H9 (cell line): ENCODE measurements around the gene TSPAN4. TPM values are rescaled to one million over a fixed set of nuclear protein-coding genes. Genes with fewer than 3 reads are reported as not detected.

Experiments
- DNase-seq: peaks from one replicate; pipeline ENCODE4 v3.0.0-alpha.2; 2017
- H2AFZ ChIP-seq: one replicate; pipeline ENCODE4 v1.6.1; 2013; ENCODE audit warnings: mild to moderate bottlenecking, low read length, control low read depth, moderate library complexity
- H2AK5ac ChIP-seq: 2 replicates; pipeline ENCODE4 v1.6.1; 2013; ENCODE audit warnings: low read length, control low read depth, mixed read lengths; ENCODE audit not compliant: insufficient read length
- H2BK120ac ChIP-seq: one replicate; pipeline ENCODE4 v1.6.1; 2013; ENCODE audit warnings: low read depth, mild to moderate bottlenecking, low read length, control low read depth, inconsistent platforms; ENCODE audit not compliant: poor library complexity, severe bottlenecking
- H2BK12ac ChIP-seq: 2 replicates; pipeline ENCODE4 v1.6.1; 2013; ENCODE audit warnings: low read length, control low read depth, mixed read lengths, low read depth; ENCODE audit not compliant: insufficient read length
- H2BK15ac ChIP-seq: 2 replicates; pipeline ENCODE4 v1.6.1; 2013; ENCODE audit warnings: low read depth, low read length, control low read depth
- H2BK20ac ChIP-seq: one replicate; pipeline ENCODE4 v1.6.1; 2013; ENCODE audit warnings: low read depth, mild to moderate bottlenecking, low read length, control low read depth, inconsistent platforms; ENCODE audit not compliant: poor library complexity, severe bottlenecking
- H2BK5ac ChIP-seq: 2 replicates; pipeline ENCODE4 v1.6.1; 2013; ENCODE audit warnings: low read length, control low read depth, mixed read lengths; ENCODE audit not compliant: insufficient read length
- H3K14ac ChIP-seq: 2 replicates; pipeline ENCODE4 v1.6.1; 2013; ENCODE audit warnings: low read length, control low read depth; ENCODE audit not compliant: insufficient read depth
- H3K18ac ChIP-seq: 2 replicates; pipeline ENCODE4 v1.6.1; 2013; ENCODE audit warnings: low read depth, mild to moderate bottlenecking, mixed read lengths, low read length, control low read depth; ENCODE audit not compliant: insufficient read length
- H3K23ac ChIP-seq: 2 replicates; pipeline ENCODE4 v1.6.1; 2013; ENCODE audit warnings: low read length, control low read depth, mixed read lengths, low read depth; ENCODE audit not compliant: insufficient read length
- H3K23me2 ChIP-seq: 2 replicates; pipeline ENCODE4 v1.6.1; 2013; ENCODE audit warnings: low read depth, mild to moderate bottlenecking, mixed read lengths, low read length, control low read depth; ENCODE audit not compliant: insufficient read length, poor library complexity, severe bottlenecking
- H3K27ac ChIP-seq: 2 replicates; pipeline ENCODE4 v1.5.1; 2013; ENCODE audit warnings: low read length, control low read depth, mixed read lengths, low read depth; ENCODE audit not compliant: insufficient read length
- H3K27me3 ChIP-seq: 2 replicates; pipeline ENCODE4 v1.6.1; 2013; ENCODE audit warnings: low read length, control low read depth, inconsistent platforms; ENCODE audit not compliant: insufficient read depth
- H3K4ac ChIP-seq: 2 replicates; pipeline ENCODE4 v1.6.1; 2013; ENCODE audit warnings: low read depth, mild to moderate bottlenecking, control low read depth, inconsistent platforms, low read length, moderate library complexity
- H3K4me1 ChIP-seq: 2 replicates; pipeline ENCODE4 v1.6.1; 2013; ENCODE audit warnings: low read length, control low read depth, inconsistent platforms; ENCODE audit not compliant: insufficient read depth
- H3K4me2 ChIP-seq: 2 replicates; pipeline ENCODE4 v1.6.1; 2013; ENCODE audit warnings: low read length, control low read depth, mixed read lengths; ENCODE audit not compliant: insufficient read length, insufficient read depth
- H3K56ac ChIP-seq: 2 replicates; pipeline ENCODE4 v1.6.1; 2013; ENCODE audit warnings: low read depth, mild to moderate bottlenecking, mixed read lengths, low read length, control low read depth; ENCODE audit not compliant: insufficient read length
- H3K79me1 ChIP-seq: 2 replicates; pipeline ENCODE4 v1.6.1; 2013; ENCODE audit warnings: low read depth, mild to moderate bottlenecking, moderate library complexity, low read length, control low read depth, inconsistent platforms; ENCODE audit not compliant: insufficient read depth, poor library complexity, severe bottlenecking
- H3K79me2 ChIP-seq: 2 replicates; pipeline ENCODE4 v1.6.1; 2013; ENCODE audit warnings: low read length, control low read depth, inconsistent platforms; ENCODE audit not compliant: insufficient read depth
- H3K9ac ChIP-seq: 2 replicates; pipeline ENCODE4 v1.6.1; 2013; ENCODE audit warnings: low read length, control low read depth, mixed read lengths; ENCODE audit not compliant: insufficient read length; ENCODE audit errors: extremely low read depth
- H3K9me3 ChIP-seq: one replicate; pipeline ENCODE4 v1.6.1; 2013; ENCODE audit warnings: low read depth, low read length, inconsistent platforms; ENCODE audit not compliant: control insufficient read depth
- H3T11ph ChIP-seq: one replicate; pipeline ENCODE4 v1.6.1; 2013; ENCODE audit warnings: mild to moderate bottlenecking, low read length, control low read depth, inconsistent platforms
- H4K20me1 ChIP-seq: one replicate; pipeline ENCODE4 v1.6.1; 2013; ENCODE audit not compliant: control insufficient read depth, insufficient read length, insufficient read depth
- H4K5ac ChIP-seq: 2 replicates; pipeline ENCODE4 v1.6.1; 2013; ENCODE audit warnings: low read depth, mild to moderate bottlenecking, mixed read lengths, low read length, control low read depth; ENCODE audit not compliant: insufficient read length
- H4K8ac ChIP-seq: replicated peaks from 2 replicates; pipeline ENCODE4 v1.6.1; 2013; ENCODE audit warnings: low read length, control low read depth, mixed read lengths, low read depth; ENCODE audit not compliant: insufficient read length
- H4K91ac ChIP-seq: 2 replicates; pipeline ENCODE4 v1.6.1; 2013; ENCODE audit warnings: low read depth, mild to moderate bottlenecking, moderate library complexity, mixed read lengths, low read length, control low read depth; ENCODE audit not compliant: insufficient read length
- H3K27ac Mint-ChIP-seq, 3 experiments: 2 replicates in 2 of 3; 3 replicates in 1 of 3; pipeline ENCODE4 v1.8.0; 2020 to 2021; ENCODE audit warnings: mixed read lengths in 3 of 3, mild to moderate bottlenecking in 1 of 3, moderate library complexity in 1 of 3
- H3K27me3 Mint-ChIP-seq: 2 replicates; pipeline ENCODE4 v1.8.0; 2021; ENCODE audit warnings: low read depth, mild to moderate bottlenecking, moderate library complexity, mixed read lengths
- H3K36me3 Mint-ChIP-seq, 3 experiments: 2 replicates in 2 of 3; 3 replicates in 1 of 3; pipeline ENCODE4 v1.8.0; 2020 to 2021; ENCODE audit warnings: low read depth in 3 of 3, mixed read lengths in 3 of 3; ENCODE audit not compliant: insufficient read depth in 1 of 3
- H3K4me1 Mint-ChIP-seq, 2 experiments: 2 replicates each; pipeline ENCODE4 v1.8.0; 2020; ENCODE audit warnings: mixed read lengths in 2 of 2
- H3K4me3 Mint-ChIP-seq, 2 experiments: 2 replicates in 1 of 2; 3 replicates in 1 of 2; pipeline ENCODE4 v1.8.0; 2020 to 2021; ENCODE audit warnings: mild to moderate bottlenecking in 2 of 2, mixed read lengths in 2 of 2, moderate library complexity in 1 of 2
- H3K9me3 Mint-ChIP-seq, 2 experiments: 2 replicates in 1 of 2; 3 replicates in 1 of 2; pipeline ENCODE4 v1.8.0; 2020; ENCODE audit warnings: mild to moderate bottlenecking in 2 of 2, mixed read lengths in 2 of 2, moderate library complexity in 1 of 2
- CTCF ChIP-seq: fragments of 200-600 bp; sonication (generic); conservative IDR thresholded peaks from 3 replicates; pipeline ENCODE4 v1.8.0; 2021; ENCODE audit warnings: antibody characterized with exemption, mild to moderate bottlenecking
- WGBS: extraction: QIAGEN DNeasy Blood & Tissue Kit; methylation state at CpG from one replicate; pipeline ENCODE4 v1.1.7; 2013; ENCODE audit warnings: missing lambda C conversion rate, low lambda C conversion rate, mixed read lengths; ENCODE audit not compliant: insufficient read length; ENCODE audit errors: extremely low coverage; 5-methylcytosine and 5-hydroxymethylcytosine counted together
- total RNA-seq: library from RNA; stranded (reverse); gene quantifications from 2 replicates; pipeline ENCODE4 v1.2.1, GENCODE V29; 2021

The TSPAN4 gene
- total RNA-seq, 1 experiment from 2014 or later: 64.6 TPM

- no peaks in the 10 kb centered on the region for H3K9me3 ChIP-seq
- no peak overlapping the region for H2BK20ac ChIP-seq
- H3K36me3 Mint-ChIP-seq: peaks cover 21 to 47% (median 35%) of the 10 kb centered on the region in 3 experiments; a peak in 6 of 7 replicates
- H3K79me2 ChIP-seq: no peaks in the 10 kb centered on the region
- no peak overlapping the region for H3K4ac ChIP-seq
- TF ChIP-seq CTCF: peak; percentile 41; the same call in 2 of the 3 replicates
- no peaks in the 10 kb centered on the region for H3K27me3 ChIP-seq
- H3K14ac ChIP-seq: no peak overlapping the region
- no peaks in the 10 kb centered on the region for H4K20me1 ChIP-seq
- no peak overlapping the region for H3K4me2 ChIP-seq
- H4K91ac ChIP-seq: no peak overlapping the region
- H3K4me1 ChIP-seq: no peaks in the 10 kb centered on the region
- no peak overlapping the region for H3K56ac ChIP-seq
- H4K5ac ChIP-seq: no peak overlapping the region
- peak; percentile 58 for DNase-seq
- H3K27me3 Mint-ChIP-seq: no peaks in the 10 kb centered on the region
- H3K27ac Mint-ChIP-seq: peak overlapping the region in 1 of 3 experiments; percentile 35; a peak in 1 of 7 replicates
- no peak overlapping the region for H2BK15ac ChIP-seq
- WGBS: no CpG with 5 or more reads among the region's 10 CpGs
- H3K9ac ChIP-seq: no peak overlapping the region
- H2BK12ac ChIP-seq: no peak overlapping the region
- no peaks in the 10 kb centered on the region for H3K23me2 ChIP-seq
- no peak overlapping the region for H2BK5ac ChIP-seq
- no peak overlapping the region for H3K23ac ChIP-seq
- no peak overlapping the region for H3T11ph ChIP-seq
- no peak overlapping the region for H2BK120ac ChIP-seq
- H3K4me1 Mint-ChIP-seq: peaks cover 0 to 3% of the 10 kb centered on the region in 2 experiments; a peak in 1 of 4 replicates
- H3K27ac ChIP-seq: no peak overlapping the region
- H3K4me3 Mint-ChIP-seq: no peak overlapping the region
- no peaks in the 10 kb centered on the region for H3K9me3 Mint-ChIP-seq
- no peak overlapping the region for H4K8ac ChIP-seq
- H2AFZ ChIP-seq: no peak overlapping the region
- no peak overlapping the region for H3K18ac ChIP-seq
- no peaks in the 10 kb centered on the region for H3K79me1 ChIP-seq
- no peak overlapping the region for H2AK5ac ChIP-seq
Observed at GRCh38 chr11:898143-898511, 55.5 kb downstream of the TSPAN4 start.
